Fibroblast of villous mesenchyme (primary cell): ENCODE measurements around the gene SRGAP3. TPM values are rescaled to one million over a fixed set of nuclear protein-coding genes. Genes with fewer than 3 reads are reported as not detected.

Experiments
- DNase-seq: peaks from one replicate; pipeline ENCODE4 v3.0.0-alpha.2; 2010; ENCODE audit warnings: low read depth
- H3K4me3 ChIP-seq: 2 replicates; pipeline ENCODE4 v1.5.1; 2011; ENCODE audit warnings: low read depth, mild to moderate bottlenecking, low read length
- total RNA-seq: library from RNA; depleted of rRNA; stranded (reverse); fragments of >200 nt; gene quantifications from 2 replicates; pipeline ENCODE4 v1.2.3, GENCODE V29; 2012
- TF ChIP-seq, protein P1 (sequence below): IDR thresholded peaks from 2 replicates; pipeline ENCODE4 v1.5.1; 2012; ENCODE audit warnings: low read depth, mild to moderate bottlenecking, low read length; ENCODE audit not compliant: insufficient read depth

SRGAP3 gene
- total RNA-seq, 1 donor, result 3.5 TPM

DNA sequence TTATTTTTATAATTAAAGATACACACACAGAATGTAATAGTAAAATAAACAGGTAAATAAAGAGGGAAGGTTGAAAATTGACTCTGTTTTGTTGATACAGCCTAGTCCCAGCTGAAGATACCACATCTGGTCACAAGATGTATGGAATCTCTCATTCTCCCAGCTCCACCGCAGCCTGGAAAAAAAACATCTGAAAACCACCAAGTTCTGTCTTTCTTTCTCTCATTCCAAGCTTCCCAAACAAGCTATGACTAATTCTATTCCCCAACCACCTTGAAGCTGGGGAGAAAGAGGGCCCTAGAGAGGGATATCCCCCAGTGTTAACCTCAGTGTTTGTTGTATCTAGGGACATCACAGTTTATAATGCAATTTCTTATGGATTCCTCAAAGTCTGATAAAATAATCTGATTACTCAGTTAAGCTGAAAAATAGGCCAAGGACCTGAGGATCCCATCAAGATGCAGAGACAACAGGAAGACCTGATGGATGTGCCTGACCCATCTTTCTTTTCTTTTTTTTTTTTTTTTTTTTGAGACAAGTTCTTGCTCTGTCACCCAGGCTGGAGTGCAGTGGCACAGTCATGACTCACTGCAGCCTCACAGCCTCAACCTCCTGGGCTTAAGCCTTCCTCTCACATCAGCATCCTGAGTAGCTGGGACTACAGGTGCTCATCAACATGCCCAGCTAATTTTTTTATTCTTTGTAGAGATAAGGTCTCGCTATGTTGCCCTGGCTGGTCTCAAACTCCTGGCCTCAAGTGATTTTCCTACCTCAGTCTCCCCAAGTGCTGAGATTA lies 38.1 kb downstream of the SRGAP3 start:
- TF ChIP-seq, protein P1, sequence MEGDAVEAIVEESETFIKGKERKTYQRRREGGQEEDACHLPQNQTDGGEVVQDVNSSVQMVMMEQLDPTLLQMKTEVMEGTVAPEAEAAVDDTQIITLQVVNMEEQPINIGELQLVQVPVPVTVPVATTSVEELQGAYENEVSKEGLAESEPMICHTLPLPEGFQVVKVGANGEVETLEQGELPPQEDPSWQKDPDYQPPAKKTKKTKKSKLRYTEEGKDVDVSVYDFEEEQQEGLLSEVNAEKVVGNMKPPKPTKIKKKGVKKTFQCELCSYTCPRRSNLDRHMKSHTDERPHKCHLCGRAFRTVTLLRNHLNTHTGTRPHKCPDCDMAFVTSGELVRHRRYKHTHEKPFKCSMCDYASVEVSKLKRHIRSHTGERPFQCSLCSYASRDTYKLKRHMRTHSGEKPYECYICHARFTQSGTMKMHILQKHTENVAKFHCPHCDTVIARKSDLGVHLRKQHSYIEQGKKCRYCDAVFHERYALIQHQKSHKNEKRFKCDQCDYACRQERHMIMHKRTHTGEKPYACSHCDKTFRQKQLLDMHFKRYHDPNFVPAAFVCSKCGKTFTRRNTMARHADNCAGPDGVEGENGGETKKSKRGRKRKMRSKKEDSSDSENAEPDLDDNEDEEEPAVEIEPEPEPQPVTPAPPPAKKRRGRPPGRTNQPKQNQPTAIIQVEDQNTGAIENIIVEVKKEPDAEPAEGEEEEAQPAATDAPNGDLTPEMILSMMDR, result no peak
- no peak overlapping the region for H3K4me3 ChIP-seq
- peak; percentile 71 for DNase-seq

DNA sequence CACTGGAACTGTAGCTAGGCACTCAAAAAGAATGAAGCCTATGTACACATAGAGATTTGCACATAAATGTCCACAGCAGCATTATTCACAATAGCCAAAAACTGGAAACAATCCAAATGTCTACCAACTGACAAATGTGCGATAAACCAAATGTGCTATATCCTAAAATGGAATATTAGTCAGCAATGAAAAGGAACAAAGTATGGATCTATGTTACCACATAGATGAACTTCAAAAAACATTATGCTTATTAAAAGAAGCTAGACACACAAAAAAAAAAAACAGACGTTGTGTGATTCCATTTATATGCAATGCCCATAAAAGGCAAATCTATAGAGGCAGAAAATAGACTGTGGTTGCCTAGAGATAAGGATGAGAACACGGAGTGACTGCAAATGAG lies 39.7 kb downstream of the SRGAP3 start:
- TF ChIP-seq, protein P1, result no peak
- H3K4me3 ChIP-seq, result no peak overlapping the region
- DNase-seq, result no peak

DNA sequence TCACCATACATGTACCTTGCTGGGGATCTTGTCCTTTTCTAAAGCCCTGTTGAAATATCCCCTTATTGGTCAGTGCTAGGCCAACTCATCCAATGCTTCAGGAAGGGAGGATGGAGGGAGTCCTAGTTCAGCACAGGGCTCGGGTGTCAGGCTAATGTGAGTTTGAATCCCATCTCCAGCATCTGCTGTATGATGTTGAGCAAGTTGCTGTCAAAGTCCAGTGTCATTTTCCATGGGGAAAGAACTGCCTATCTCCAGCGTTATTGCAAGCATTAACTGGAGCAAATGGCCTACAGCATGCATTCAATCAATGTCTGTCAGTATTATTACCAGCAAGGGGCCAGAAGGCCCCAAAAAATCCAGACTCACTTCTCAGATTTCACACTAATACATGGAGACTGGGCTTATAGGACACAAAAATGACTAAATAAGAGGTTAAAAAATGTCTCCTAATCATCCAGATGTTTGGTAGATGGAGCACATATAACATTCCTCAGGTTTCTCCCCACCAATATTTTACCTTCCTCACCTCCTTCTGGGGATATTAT lies 40.8 kb downstream of the SRGAP3 start:
- H3K4me3 ChIP-seq, result no peak overlapping the region
- TF ChIP-seq, protein P1, result no peak
- no peak for DNase-seq

DNA sequence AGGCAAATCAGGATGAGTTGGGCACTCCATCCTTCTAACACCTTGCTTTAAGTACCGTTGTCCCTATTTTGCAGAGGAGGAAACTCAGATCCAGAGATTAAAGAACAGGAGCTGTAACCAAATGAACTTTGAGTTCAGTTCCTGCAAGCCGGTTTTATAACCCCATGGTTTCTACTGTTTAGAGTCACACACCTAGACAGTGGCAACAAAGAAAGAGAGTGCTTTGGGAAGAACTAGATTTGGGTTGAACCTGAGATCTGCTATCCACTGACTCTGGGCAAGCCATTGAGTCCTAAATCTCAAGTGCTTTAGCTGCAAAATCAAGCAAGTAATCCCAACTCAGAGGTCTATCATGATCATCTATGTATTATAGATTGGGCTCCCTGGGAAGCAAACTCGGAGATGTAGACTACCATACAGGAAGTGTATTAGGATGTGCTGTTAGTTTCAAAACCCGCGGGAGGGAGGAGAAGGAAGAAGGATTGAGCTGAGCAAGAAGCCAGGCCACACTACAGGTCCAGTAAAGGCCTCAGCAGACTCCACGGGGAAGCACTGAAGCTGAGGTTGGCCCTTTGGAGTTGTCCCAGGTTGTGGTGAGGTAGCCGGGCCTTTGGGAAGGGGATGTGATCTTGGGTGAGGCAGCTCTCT lies 42.2 kb downstream of the SRGAP3 start:
- TF ChIP-seq, protein P1, result no peak
- no peak for DNase-seq
- no peak overlapping the region for H3K4me3 ChIP-seq

DNA sequence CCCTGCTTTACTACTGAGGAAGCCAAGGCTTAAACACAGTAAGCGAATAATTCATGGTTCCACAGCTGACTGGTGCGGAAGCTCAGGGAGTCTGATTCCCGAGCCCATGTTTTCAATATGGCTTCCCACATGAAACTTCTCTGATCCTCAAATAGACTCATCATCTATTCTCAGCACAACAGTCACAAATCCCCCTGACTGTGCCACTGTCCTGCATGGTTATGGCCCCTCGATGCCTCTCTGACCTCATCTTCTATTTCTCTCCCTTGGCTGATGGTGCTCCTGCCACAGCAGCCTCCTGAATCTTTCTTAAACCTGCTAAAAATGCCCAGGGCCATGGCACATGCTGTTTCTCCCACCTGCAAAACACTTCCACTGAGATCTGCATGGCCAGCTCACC lies 43.2 kb downstream of the SRGAP3 start:
- TF ChIP-seq, protein P1, result no peak
- DNase-seq, result no peak
- H3K4me3 ChIP-seq, result no peak overlapping the region

DNA sequence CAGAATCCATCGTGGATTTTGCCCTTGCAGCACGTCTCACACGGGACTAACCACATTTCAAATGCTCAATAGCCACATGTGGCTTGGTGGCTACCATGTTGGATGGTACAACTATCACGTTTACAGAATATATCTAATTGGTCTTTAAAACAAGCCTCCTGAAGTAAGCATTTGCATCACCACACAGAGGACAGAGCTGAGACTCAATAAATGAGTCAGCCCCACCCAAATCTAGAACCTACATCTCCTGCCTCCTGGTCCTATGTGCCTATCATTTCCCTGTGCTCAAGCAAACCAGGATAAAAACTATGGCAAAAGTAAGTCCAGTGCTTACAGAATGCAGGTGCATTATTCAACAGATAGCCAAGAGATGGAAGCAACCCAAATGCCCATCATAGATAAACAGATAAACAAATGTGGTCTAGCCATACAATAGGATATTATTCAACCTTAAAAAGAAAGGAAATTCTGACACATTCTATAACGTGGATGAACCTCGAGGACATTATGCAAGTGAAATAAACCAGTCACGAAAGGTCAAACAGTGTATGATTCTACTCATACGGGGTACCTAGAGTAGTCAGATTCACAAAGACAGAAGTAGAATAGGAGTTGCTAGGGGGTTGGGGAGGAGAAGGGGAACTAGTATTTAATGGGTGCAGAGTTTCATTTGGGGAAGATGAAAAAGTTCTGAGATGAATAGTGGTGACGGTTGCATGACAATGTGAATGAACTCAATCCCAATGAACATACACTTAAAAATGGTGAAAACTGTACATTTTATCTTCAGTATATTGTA lies 43.9 kb downstream of the SRGAP3 start:
- DNase-seq, result no peak
- TF ChIP-seq, protein P1, result no peak
- no peak overlapping the region for H3K4me3 ChIP-seq
